ENCODE data around the gene AMOTL1.

AMOTL1 gene

GRCh38 chr11:94784884-94785283, 16.7 kb downstream of the AMOTL1 start:
- POLR2A ChIA-PET = interaction anchor here (1.3 kb wide), 1 partner anchor 10 kb away, joined by 4 read pairs; no protein-coding TSS in a partner anchor
- no peak overlapping the region for H3K4me3 ChIP-seq (ENCODE audit: low read depth, low read length)
- CTCF ChIA-PET = interaction anchor here (0.9 to 5.2 kb wide), 20 partner anchors 9 to 184 kb away, joined by 3 to 35 read pairs (median 6); no protein-coding TSS in a partner anchor
- TF ChIP-seq CTCF (IDR thresholded peaks at IDR 0.05; ENCODE audit: insufficient read depth, low read length, missing control alignments) = no peak
- DNase-seq (ENCODE audit: low read depth, low spot score) = no peak

DNA sequence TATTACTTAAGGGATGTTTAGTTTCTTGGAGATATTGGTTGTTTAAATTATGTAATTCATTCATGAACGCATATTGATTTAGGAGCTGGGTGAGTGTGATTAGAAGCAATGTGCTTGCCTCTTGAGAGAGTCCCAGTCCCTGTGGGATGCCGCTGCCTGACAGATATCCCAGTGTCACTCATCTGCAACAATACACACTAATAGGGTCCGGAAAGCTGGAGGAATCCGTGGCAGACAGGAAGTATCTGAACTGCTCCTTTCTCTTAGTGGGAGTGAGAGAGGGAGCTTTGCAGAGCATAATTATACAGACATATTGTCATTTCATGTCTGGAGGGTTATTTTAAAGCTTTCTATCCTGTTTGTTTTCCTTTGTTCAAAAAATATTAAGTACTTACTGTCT, 17.4 kb downstream of the AMOTL1 start:
- no peak overlapping the region for H3K4me3 ChIP-seq (ENCODE audit: low read depth, low read length)
- ChIA-PET POLR2A (interaction anchor here (1.3 kb wide), 1 partner anchor 9 kb away, joined by 4 read pairs; no protein-coding TSS in a partner anchor), CTCF (interaction anchor here (0.9 to 5.2 kb wide), 21 partner anchors 9 to 270 kb away, joined by 3 to 35 read pairs (median 6); no protein-coding TSS in a partner anchor)
- no peak for DNase-seq (ENCODE audit: low read depth, low spot score)
- no peak for TF ChIP-seq CTCF (IDR thresholded peaks at IDR 0.05; ENCODE audit: insufficient read depth, low read length, missing control alignments)

- ChIA-PET CTCF (interaction anchor here (0.6 to 5.2 kb wide), 28 partner anchors 9 to 183 kb away, joined by 3 to 35 read pairs (median 4); partner anchors contain the start of gene AMOTL1), POLR2A (interaction anchor here (1.3 kb wide), 1 partner anchor 8 kb away, joined by 4 read pairs; no protein-coding TSS in a partner anchor)
- DNase-seq (ENCODE audit: low read depth, low spot score) = no peak
- no peak overlapping the region for H3K4me3 ChIP-seq (ENCODE audit: low read depth, low read length)
- TF ChIP-seq CTCF (IDR thresholded peaks at IDR 0.05; ENCODE audit: insufficient read depth, low read length, missing control alignments) = peak; percentile 35
Measured at GRCh38 chr11:94786264-94787126, 18.3 kb downstream of the AMOTL1 start.

DNA sequence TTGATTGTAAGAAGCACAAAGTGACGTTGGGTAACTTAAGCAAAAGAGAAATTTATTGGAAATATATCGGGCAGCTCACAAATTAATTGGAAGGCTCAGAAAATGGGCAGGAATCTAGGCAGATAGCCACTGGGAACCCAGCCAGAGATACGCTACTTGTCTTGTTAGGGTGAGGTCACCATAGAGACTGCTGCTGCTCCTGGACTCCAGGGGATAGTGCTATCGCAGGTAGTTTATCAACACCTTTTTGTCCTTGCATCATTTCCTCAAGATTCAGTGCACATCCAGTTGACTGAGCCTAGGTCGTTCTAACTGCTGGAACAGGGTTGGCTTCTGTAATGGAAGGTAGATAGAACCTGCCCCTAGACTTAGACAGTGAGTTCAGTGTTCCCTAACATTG, 19.6 kb downstream of the AMOTL1 start:
- no peak for DNase-seq (ENCODE audit: low read depth, low spot score)

GRCh38 chr11:94788396-94788795, 20.2 kb downstream of the AMOTL1 start:
- TF ChIP-seq CTCF (IDR thresholded peaks at IDR 0.05; ENCODE audit: insufficient read depth, low read length, missing control alignments) = no peak
- ChIA-PET POLR2A (no interaction called here), CTCF (interaction anchor here (1.3 to 5.1 kb wide), 7 partner anchors 8 to 173 kb away, joined by 3 to 29 read pairs (median 4); no protein-coding TSS in a partner anchor)
- H3K4me3 ChIP-seq (ENCODE audit: low read depth, low read length) = no peak overlapping the region
- DNase-seq (ENCODE audit: low read depth, low spot score) = no peak

More for the DNA sequence above, 19.6 kb downstream of the AMOTL1 start:
- H3K4me3 ChIP-seq (ENCODE audit: low read depth, low read length) = no peak overlapping the region
- ChIA-PET CTCF (interaction anchor here (0.6 to 5.2 kb wide), 11 partner anchors 8 to 173 kb away, joined by 3 to 35 read pairs (median 8); no protein-coding TSS in a partner anchor), POLR2A (no interaction called here)
- TF ChIP-seq CTCF (IDR thresholded peaks at IDR 0.05; ENCODE audit: insufficient read depth, low read length, missing control alignments) = no peak

DNA sequence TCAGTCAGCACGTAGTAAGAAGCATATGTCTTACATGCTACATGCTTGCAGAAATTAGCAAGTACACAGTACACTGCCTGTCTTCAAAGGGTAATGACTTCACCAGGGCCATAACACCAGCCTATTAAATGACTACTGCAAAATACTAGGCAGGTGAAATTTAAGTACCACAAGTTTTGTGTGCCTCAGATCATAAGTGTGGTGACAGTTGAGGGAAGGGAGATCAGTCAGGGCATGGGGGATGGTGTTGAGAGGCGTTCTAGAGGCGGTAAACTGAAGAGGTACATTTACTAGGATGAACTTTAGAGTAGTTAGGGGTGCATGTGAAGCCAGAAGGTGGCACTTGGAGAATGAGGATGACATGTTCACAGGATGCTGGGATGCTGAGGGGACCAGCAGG, 22.0 kb downstream of the AMOTL1 start:
- TF ChIP-seq CTCF (IDR thresholded peaks at IDR 0.05; ENCODE audit: insufficient read depth, low read length, missing control alignments) = no peak
- CTCF ChIA-PET = interaction anchor here (0.7 kb wide), 1 partner anchor 358 kb away, joined by 3 read pairs; no protein-coding TSS in a partner anchor
- no peak overlapping the region for H3K4me3 ChIP-seq (ENCODE audit: low read depth, low read length)
- no peak for DNase-seq (ENCODE audit: low read depth, low spot score)
- POLR2A ChIA-PET = no interaction called here

Measured in AG04449 (cell line).